MM.1S (cell line): Measurements from ENCODE around the gene TMEM17.

ENCODE experiments used
- EZH2 ChIP-seq: fragments of 300-600 bp; sonication (generic); optimal IDR thresholded peaks from 2 replicates; pipeline ENCODE3; 2017; ENCODE audit warnings: low read depth, mild to moderate bottlenecking, antibody characterized with exemption, low read length, mixed read lengths
- EZH2phosphoT487 ChIP-seq: fragments of 300-600 bp; sonication (generic); IDR thresholded peaks from 2 replicates; pipeline ENCODE4 v1.6.1; 2018; ENCODE audit warnings: antibody characterized with exemption, low read length

- no peak for TF ChIP-seq EZH2phosphoT487
- TF ChIP-seq EZH2: no peak
Measured at GRCh38 chr2:62461707-62462106, 44.3 kb downstream of the TMEM17 start.
